ENCODE results near the gene ETFA.

Gene ETFA

DNA sequence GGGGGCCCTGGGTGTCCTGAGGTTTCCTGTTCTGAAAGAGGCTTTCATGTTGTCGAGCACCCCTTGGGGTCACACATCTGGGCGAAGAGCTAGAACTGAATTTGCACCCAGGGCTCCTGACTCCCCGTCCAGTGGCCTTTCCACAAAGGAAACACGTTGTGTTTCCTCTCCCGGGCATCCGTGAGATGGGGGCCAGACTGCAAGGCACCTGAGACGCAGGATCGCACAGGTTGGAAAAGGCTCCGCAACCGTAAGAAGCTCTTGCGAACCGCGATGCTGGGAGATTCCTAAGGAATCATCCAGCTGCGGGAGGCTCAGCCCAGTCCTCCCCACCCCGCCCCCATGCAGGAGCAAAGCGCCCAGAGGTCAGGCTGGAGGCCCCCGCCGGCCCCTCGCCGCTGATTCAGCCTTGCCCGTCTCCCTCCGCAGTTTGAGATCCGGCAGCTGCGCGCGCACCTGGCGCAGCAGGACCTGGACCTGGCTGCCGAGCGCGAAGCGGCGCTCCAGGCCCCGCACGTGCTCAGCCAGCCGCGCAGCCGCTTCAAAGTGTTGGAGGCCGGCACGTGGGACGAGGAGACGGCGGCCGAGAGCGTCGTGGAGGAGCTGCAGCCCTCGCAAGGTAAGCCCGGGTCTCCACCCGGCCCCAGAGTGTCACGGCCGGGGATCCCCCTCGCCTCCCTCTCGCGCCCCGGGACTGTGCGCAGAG, 119.6 kb downstream of the ETFA start:
- TF ChIP-seq, protein P1, sequence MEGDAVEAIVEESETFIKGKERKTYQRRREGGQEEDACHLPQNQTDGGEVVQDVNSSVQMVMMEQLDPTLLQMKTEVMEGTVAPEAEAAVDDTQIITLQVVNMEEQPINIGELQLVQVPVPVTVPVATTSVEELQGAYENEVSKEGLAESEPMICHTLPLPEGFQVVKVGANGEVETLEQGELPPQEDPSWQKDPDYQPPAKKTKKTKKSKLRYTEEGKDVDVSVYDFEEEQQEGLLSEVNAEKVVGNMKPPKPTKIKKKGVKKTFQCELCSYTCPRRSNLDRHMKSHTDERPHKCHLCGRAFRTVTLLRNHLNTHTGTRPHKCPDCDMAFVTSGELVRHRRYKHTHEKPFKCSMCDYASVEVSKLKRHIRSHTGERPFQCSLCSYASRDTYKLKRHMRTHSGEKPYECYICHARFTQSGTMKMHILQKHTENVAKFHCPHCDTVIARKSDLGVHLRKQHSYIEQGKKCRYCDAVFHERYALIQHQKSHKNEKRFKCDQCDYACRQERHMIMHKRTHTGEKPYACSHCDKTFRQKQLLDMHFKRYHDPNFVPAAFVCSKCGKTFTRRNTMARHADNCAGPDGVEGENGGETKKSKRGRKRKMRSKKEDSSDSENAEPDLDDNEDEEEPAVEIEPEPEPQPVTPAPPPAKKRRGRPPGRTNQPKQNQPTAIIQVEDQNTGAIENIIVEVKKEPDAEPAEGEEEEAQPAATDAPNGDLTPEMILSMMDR (IDR thresholded peaks at IDR 0.05), result no peak
- no peak overlapping the region for H3K27ac ChIP-seq
- no peak overlapping the region for H3K4me3 ChIP-seq
- H3K9me3 ChIP-seq, result no peaks in the 10 kb centered on the region
- peaks cover 0 to 27% (median 21%) of the 10 kb centered on the region in 4 donors for H3K4me1 ChIP-seq
- intact Hi-C loops (cut with DNase I; ENCODE audit: low total_unique reads), result loop anchor here (5.0 kb wide), 1 partner anchor 141 kb away; no protein-coding TSS in a partner anchor
- peaks cover 0 to 41% of the 10 kb centered on the region in 2 donors for H3K27me3 ChIP-seq
- DNase-seq, result no peak
- H3K36me3 ChIP-seq, result no peaks in the 10 kb centered on the region

DNA sequence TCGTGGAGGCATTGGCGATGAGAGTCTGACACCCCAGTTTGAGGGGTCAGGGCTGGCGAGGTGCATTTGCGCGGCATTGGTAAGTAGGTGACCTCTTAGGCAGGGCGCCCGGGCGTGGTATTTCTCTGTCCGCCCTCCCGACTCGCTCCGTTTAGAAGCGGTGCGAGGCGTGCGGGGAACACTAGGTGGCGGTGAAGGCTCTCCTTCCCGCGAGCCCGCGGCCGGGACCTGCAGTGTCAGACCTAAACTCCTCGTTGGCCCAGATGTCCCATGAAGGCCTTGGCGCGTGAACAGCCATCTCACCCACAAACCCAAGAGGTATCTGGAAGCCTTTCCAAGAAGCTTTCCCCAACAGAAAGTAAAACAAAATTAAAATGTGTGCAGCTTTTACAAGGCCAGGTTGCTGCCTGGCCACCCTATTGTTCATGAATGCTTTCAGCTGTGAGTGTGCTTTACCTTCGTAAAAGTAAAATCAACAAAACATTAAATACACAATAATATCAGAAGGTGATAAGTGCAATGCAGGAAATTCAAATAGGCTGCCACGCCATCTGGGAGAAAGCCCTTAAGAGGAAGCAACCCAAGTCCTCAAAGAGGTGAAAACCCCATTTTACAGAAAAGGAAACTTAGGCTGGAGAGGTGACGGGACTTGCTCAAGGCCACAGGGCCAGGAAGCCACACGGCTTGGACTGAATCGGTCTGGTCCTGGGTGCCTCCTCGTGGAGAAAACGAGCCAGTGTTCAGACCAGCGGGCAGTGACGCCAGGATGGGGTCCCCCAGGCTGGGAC, 120.3 kb downstream of the ETFA start:
- TF ChIP-seq, protein P1 (IDR thresholded peaks at IDR 0.05), result peak; percentile 86 to 89
- peak; percentile 68 to 83 for DNase-seq
- intact Hi-C loops (cut with DNase I; ENCODE audit: low total_unique reads), result loop anchor here (5.0 kb wide), 1 partner anchor 141 kb away; no protein-coding TSS in a partner anchor
- no peaks in the 10 kb centered on the region for H3K36me3 ChIP-seq
- no peaks in the 10 kb centered on the region for H3K9me3 ChIP-seq
- H3K27me3 ChIP-seq, result peaks cover 0 to 48% of the 10 kb centered on the region in 2 donors
- no peak overlapping the region for H3K4me3 ChIP-seq
- H3K27ac ChIP-seq, result no peak overlapping the region
- H3K4me1 ChIP-seq, result peaks cover 0 to 22% (median 14%) of the 10 kb centered on the region in 4 donors

DNA sequence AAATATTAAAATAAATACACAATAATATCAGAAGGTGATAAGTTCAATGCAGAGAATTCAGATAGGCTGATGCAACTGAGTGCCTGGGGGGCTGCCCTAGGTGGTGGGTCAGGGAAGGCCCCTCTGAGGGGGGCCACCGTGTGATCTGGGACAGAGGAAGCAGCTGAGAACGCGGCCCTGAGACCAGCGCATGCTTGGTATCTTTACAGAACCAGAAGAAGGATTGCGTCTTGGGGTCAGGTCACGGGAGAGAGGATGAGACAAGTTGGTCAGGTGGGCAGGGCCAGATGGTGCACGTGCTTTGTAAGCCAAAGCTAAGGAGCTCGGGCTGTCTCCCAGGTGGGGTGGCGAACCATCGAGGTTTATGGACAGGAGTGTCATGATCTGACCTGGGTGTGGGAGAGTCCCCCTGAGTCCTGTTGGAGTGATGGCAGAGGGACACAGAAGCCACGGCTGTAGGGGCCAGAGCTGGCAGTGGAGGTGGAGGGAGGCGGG, 121.2 kb downstream of the ETFA start:
- no peaks in the 10 kb centered on the region for H3K9me3 ChIP-seq
- no peaks in the 10 kb centered on the region for H3K36me3 ChIP-seq
- H3K4me1 ChIP-seq, result peaks cover 0 to 16% (median 9%) of the 10 kb centered on the region in 4 donors
- no peak overlapping the region for H3K4me3 ChIP-seq
- H3K27me3 ChIP-seq, result peaks cover 0 to 51% of the 10 kb centered on the region in 2 donors
- intact Hi-C loops (cut with DNase I; ENCODE audit: low total_unique reads), result loop anchor here (5.0 kb wide), 1 partner anchor 142 kb away; no protein-coding TSS in a partner anchor
- TF ChIP-seq, protein P1 (IDR thresholded peaks at IDR 0.05), result no peak
- DNase-seq, result no peak
- H3K27ac ChIP-seq, result no peak overlapping the region

DNA sequence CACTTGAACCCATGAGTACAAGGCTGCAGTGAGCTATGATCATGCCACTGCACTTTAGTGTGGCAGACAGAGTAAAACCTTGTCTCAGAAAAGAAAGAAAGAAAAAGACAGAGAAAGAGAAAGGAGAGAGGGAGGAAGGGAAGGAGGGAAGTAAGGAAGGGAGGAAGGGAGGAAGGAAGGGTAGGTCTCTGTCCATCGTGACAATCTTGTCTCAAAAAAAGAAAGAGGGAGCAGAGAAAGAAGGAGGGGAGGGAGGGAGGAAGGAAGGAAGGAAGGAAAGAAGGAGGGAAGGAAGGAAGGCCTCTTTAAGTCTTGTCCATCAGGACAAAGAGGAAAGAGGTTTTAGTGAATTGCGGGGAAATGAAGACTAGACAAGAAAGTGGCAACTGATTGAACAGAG, 122.2 kb downstream of the ETFA start:
- H3K36me3 ChIP-seq, result no peaks in the 10 kb centered on the region
- intact Hi-C loops (cut with DNase I; ENCODE audit: low total_unique reads), result no loop called here
- no peak overlapping the region for H3K4me3 ChIP-seq
- peaks cover 0 to 14% (median 9%) of the 10 kb centered on the region in 4 donors for H3K4me1 ChIP-seq
- TF ChIP-seq, protein P1 (IDR thresholded peaks at IDR 0.05), result no peak
- no peak overlapping the region for H3K27ac ChIP-seq
- DNase-seq, result no peak
- H3K27me3 ChIP-seq, result peaks cover 0 to 60% of the 10 kb centered on the region in 2 donors
- no peaks in the 10 kb centered on the region for H3K9me3 ChIP-seq

DNA sequence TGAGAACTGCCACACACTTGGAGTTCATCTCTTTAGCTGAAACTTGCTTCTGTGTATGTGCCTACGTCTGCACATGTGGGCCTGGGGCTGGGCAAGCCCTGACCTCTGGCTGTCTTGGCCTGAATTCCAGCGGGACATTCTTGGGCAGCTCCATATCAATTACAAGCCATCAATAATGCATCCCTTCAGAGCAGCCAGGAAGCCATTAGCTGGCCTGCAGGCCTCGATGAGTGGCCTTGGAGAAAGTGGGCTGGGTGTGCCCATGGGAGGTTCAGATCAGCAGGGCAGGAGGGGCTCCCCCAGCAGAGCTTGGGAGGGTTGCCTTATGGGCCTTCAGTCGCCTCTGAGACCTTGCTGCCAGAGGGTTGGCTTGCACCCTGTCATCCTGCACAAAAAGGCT, 124.1 kb downstream of the ETFA start:
- H3K36me3 ChIP-seq, result no peaks in the 10 kb centered on the region
- H3K27ac ChIP-seq, result no peak overlapping the region
- TF ChIP-seq, protein P1 (IDR thresholded peaks at IDR 0.05), result no peak
- intact Hi-C loops (cut with DNase I; ENCODE audit: low total_unique reads), result no loop called here
- no peaks in the 10 kb centered on the region for H3K9me3 ChIP-seq
- peaks cover 0 to 14% (median 9%) of the 10 kb centered on the region in 4 donors for H3K4me1 ChIP-seq
- H3K27me3 ChIP-seq, result peaks cover 0 to 60% of the 10 kb centered on the region in 2 donors
- H3K4me3 ChIP-seq, result no peak overlapping the region
- no peak for DNase-seq
